Activated CD4-positive, alpha-beta memory T cell treated with anti-CD3 and anti-CD28 coated beads, Interleukin-2, amount 10 ng/mL, durations not matched to agents 7 days and 5 days (primary cell): ENCODE measurements around the gene JAKMIP1. TPM values are rescaled to one million over a fixed set of nuclear protein-coding genes. Genes with fewer than 3 reads are reported as not detected.

Experiments used
- CTCF ChIA-PET: fragments of 350-600 bp; sonication (Branson Sonifier 250); formaldehyde crosslinking; loops from one replicate; lab custom pipeline; 2021; ENCODE audit warnings: antibody characterized with exemption, inconsistent platforms; lab: Charles Lee
- POLR2A ChIA-PET: fragments of 350-600 bp; sonication (Branson Sonifier 250); formaldehyde crosslinking; loops from one replicate; lab custom pipeline; 2021; ENCODE audit warnings: antibody characterized with exemption; lab: Charles Lee
- DNase-seq: peaks from one replicate; pipeline ENCODE4 v3.0.0-alpha.2; 2020
- H3K27ac Mint-ChIP-seq: one replicate; pipeline ENCODE4 v1.8.0; 2021; ENCODE audit warnings: mild to moderate bottlenecking, mixed read lengths
- H3K27me3 Mint-ChIP-seq: one replicate; pipeline ENCODE4 v1.8.0; 2021; ENCODE audit warnings: mixed read lengths
- H3K36me3 Mint-ChIP-seq: one replicate; pipeline ENCODE4 v1.8.0; 2021; ENCODE audit warnings: low read depth, mixed read lengths
- H3K4me1 Mint-ChIP-seq: one replicate; pipeline ENCODE4 v1.8.0; 2021; ENCODE audit warnings: mixed read lengths
- H3K4me3 Mint-ChIP-seq: one replicate; pipeline ENCODE4 v1.8.0; 2021; ENCODE audit warnings: mild to moderate bottlenecking, mixed read lengths
- H3K9me3 Mint-ChIP-seq: one replicate; pipeline ENCODE4 v1.8.0; 2021; ENCODE audit warnings: mixed read lengths
- total RNA-seq, 2 experiments: library from RNA; stranded (reverse); gene quantifications; one replicate each; pipeline ENCODE4 v1.2.3, GENCODE V29; 2021

JAKMIP1 gene
- total RNA-seq, 2 experiments from 2014 or later = 43.8 to 44.4 TPM

DNA sequence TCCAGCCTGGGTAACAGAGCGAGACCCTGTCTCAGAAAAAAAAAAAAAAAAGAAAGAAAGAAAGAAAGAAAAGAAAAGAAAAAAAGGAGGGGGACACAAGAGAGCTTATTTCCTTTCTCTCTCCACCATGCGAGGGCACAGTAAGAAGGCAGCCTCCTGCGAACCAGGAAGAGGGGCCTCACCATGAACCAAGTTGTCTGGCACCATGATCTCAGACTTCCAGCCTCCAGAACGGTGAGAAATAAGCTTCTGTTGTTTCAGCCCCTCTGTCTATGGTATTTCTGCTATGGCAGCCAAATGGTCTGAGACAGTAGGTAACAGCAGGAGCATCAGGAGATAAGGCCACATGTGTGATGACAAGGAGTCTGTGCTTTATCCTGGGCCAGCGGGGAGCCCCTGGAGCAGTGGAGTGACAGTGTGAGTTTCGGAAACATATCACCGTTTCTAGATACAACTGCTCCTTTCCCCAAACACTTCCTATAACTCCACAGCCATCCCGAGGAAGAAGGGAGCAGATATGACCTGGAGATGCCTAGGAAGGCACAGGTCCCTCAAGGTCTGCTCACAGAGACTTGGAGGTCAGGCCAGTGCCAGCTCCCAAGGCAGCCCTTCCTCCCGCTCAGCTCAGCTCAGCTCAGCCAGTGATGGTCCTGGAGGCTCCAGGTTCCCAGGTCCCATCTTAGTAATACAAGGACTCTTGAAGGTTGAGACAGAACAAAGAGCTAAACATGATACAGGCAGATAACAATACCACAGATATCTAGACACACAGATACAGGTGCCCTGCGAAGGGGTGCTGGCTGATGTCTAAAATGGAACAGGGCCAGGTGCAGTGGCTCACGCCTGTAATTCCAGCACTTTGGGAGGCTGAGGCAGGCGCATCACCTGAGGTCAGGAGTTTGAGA lies 17.7 kb downstream of the JAKMIP1 start:
- CTCF ChIA-PET = interaction anchor here (1.6 to 6.3 kb wide), 5 partner anchors 10 to 48 kb away, joined by 4 to 62 read pairs (median 13); partner anchors contain the start of gene JAKMIP1
- DNase-seq = no peak
- peaks cover 23% of the 10 kb centered on the region for H3K9me3 Mint-ChIP-seq
- H3K4me1 Mint-ChIP-seq = peaks cover 97% of the 10 kb centered on the region
- peak overlapping the region; percentile 100 for H3K27ac Mint-ChIP-seq
- H3K36me3 Mint-ChIP-seq = peaks cover 88% of the 10 kb centered on the region
- H3K27me3 Mint-ChIP-seq = no peaks in the 10 kb centered on the region
- H3K4me3 Mint-ChIP-seq = no peak overlapping the region
- POLR2A ChIA-PET = interaction anchor here (1.0 to 21.3 kb wide), 7 partner anchors 9 to 727 kb away, joined by 3 to 568 read pairs (median 31); partner anchors contain the start of genes JAKMIP1, MRFAP1 and TBC1D14

DNA sequence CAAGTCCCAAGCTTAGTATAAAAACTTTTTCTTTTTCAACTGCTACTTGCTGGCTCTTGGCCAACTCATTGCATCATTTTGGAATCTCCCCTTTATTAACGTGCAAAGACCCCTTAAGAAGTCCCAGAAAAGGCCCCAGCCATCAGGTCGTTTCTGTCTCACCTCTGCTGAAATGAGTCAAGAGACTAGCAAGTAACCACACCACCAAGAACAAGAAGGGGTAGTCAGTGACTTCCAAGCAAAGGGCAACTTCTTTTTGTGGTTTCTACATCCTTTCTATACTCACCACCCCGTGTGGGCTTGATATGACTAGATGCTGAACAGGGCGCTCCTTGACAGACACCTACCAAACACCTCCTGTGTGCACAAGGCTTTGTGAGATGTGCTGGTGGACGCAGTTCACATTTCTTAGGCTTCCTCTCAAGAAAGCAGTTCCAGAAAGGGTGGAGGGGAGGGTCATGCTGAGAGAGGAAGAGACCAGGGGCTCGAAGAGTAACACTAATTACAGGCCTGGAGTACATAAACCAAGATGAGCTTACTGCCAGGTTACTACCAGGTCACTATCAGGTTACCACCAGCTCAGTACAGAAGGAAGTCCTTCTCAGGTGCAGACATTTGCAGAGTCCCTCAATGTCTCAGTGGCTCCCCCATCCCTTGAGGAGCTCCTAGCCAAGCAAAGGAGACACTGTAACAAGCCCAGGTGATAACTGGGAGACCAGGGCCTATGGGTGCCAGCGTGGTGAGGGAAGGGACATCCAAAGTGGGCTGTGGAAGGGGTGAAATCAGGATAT lies 19.3 kb downstream of the JAKMIP1 start:
- ChIA-PET POLR2A (interaction anchor here (0.9 to 21.3 kb wide), 19 partner anchors 8 to 728 kb away, joined by 3 to 568 read pairs (median 4); partner anchors contain the start of genes JAKMIP1, MRFAP1, TBC1D14 and WFS1), CTCF (interaction anchor here (1.1 to 6.3 kb wide), 11 partner anchors 9 to 103 kb away, joined by 3 to 62 read pairs (median 4); partner anchors contain the start of gene JAKMIP1)
- Mint-ChIP-seq H3K27ac (peak overlapping the region; percentile 100), H3K4me1 (peaks cover 98% of the 10 kb centered on the region), H3K36me3 (peaks cover 88% of the 10 kb centered on the region), H3K4me3 (peak overlapping the region; percentile 74), H3K27me3 (no peaks in the 10 kb centered on the region), H3K9me3 (peaks cover 25% of the 10 kb centered on the region)
- DNase-seq = peak; percentile 84

GRCh38 chr4:6179362-6179761 lies 21.0 kb downstream of the JAKMIP1 start:
- Mint-ChIP-seq H3K27me3 (no peaks in the 10 kb centered on the region), H3K4me1 (peaks cover 99% of the 10 kb centered on the region), H3K9me3 (peaks cover 31% of the 10 kb centered on the region), H3K27ac (peak overlapping the region; percentile 100), H3K36me3 (peaks cover 93% of the 10 kb centered on the region), H3K4me3 (peak overlapping the region; percentile 74)
- ChIA-PET CTCF (interaction anchor here (1.0 to 6.3 kb wide), 6 partner anchors 18 to 148 kb away, joined by 3 to 62 read pairs (median 4); partner anchors contain the start of gene JAKMIP1), POLR2A (interaction anchor here (0.9 to 21.3 kb wide), 9 partner anchors 12 to 152 kb away, joined by 3 to 568 read pairs (median 10); partner anchors contain the start of gene JAKMIP1)
- peak; percentile 84 for DNase-seq

DNA sequence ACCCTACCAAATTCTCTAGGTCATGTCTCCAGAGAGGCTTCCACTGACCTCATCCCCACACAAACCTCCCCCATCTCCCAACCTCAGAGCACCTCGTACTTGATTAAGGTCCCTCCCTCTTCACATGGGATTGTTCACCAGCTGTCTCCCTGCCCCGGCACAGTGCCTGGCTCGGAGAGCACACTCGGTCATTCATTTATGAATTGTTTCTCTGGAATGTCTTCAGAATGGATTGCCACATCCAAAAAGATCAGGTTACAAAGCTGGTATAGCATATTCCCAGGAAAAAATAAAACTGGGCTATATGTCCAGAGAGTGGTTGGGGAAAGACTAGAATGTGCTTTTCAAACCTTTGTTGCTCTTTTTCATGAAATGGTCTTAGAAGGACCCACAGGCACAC lies 21.6 kb downstream of the JAKMIP1 start:
- POLR2A ChIA-PET = interaction anchor here (3.9 to 21.3 kb wide), 3 partner anchors 21 to 44 kb away, joined by 31 to 568 read pairs (median 308); partner anchors contain the start of gene JAKMIP1
- CTCF ChIA-PET = interaction anchor here (1.1 to 1.4 kb wide), 3 partner anchors 18 to 149 kb away, joined by 3 to 4 read pairs (median 3); no protein-coding TSS in a partner anchor
- Mint-ChIP-seq H3K36me3 (peaks cover 93% of the 10 kb centered on the region), H3K4me1 (peaks cover 99% of the 10 kb centered on the region), H3K4me3 (peak overlapping the region; percentile 74), H3K27ac (peak overlapping the region; percentile 100), H3K9me3 (peaks cover 31% of the 10 kb centered on the region), H3K27me3 (no peaks in the 10 kb centered on the region)
- no peak for DNase-seq

DNA sequence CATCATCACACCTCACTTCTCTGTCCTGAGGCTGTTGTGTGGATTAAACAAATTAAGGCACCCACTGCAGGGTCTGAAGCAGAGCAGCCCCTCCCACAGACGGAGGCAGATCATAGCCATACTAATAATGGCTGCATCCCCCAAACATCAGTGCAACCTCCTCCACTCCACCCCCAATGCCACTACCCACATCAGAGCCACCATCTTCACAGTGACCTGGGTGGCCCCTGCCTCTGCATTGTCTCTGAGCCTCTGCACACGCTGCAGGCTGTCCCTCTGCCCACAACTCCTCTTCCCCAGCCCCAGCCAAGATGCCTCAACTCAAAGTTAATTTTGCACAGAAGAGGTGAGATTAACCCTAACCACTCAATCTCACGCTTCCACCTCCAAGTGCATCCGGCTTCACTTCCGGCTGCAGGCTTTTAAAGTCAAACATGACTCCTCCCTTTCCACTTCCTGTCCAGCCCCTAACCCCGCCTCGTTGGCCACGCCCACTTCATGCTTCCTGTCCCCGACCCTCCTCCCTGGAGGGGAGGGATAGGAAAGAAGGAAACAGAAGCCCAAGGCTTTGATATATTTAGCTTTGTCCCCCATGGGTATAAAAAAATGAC lies 22.7 kb downstream of the JAKMIP1 start:
- peaks cover 97% of the 10 kb centered on the region for H3K36me3 Mint-ChIP-seq
- H3K27me3 Mint-ChIP-seq = no peaks in the 10 kb centered on the region
- peaks cover 33% of the 10 kb centered on the region for H3K9me3 Mint-ChIP-seq
- peak overlapping the region; percentile 100 for H3K27ac Mint-ChIP-seq
- peak; percentile 92 for DNase-seq
- H3K4me3 Mint-ChIP-seq = peak overlapping the region; percentile 74
- ChIA-PET CTCF (interaction anchor here (0.9 to 1.4 kb wide), 5 partner anchors 19 to 150 kb away, joined by 3 to 4 read pairs (median 3); no protein-coding TSS in a partner anchor), POLR2A (interaction anchor here (0.7 to 21.3 kb wide), 8 partner anchors 10 to 519 kb away, joined by 3 to 568 read pairs (median 4); partner anchors contain the start of gene JAKMIP1)
- peaks cover 99% of the 10 kb centered on the region for H3K4me1 Mint-ChIP-seq

DNA sequence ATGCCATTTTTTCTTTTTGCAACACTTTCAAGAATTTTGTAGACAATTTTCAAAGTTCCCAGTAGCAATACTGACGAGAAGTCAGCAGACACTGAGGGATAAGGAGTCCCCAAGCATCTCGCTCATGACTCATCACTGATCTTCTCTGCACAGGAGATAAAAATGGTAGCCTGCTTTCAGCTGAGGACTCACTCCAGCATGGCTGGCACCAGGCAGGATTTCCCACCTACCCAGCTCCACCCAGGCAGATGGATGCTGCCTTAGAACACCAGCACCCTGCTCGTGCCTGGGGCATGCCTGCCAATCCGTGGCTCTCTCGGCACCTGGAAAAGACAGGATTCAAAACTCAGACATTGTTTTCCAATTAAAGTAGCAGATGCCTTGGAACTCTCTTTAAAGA lies 24.9 kb downstream of the JAKMIP1 start:
- ChIA-PET POLR2A (interaction anchor here (4.3 to 21.3 kb wide), 3 partner anchors 7 to 24 kb away, joined by 86 to 568 read pairs (median 308); partner anchors contain the start of gene JAKMIP1), CTCF (no interaction called here)
- no peak for DNase-seq
- H3K27ac Mint-ChIP-seq = peak overlapping the region; percentile 54
- H3K4me3 Mint-ChIP-seq = no peak overlapping the region
- H3K4me1 Mint-ChIP-seq = peaks cover 98% of the 10 kb centered on the region
- H3K36me3 Mint-ChIP-seq = peaks cover 100% of the 10 kb centered on the region
- peaks cover 48% of the 10 kb centered on the region for H3K9me3 Mint-ChIP-seq
- no peaks in the 10 kb centered on the region for H3K27me3 Mint-ChIP-seq

DNA sequence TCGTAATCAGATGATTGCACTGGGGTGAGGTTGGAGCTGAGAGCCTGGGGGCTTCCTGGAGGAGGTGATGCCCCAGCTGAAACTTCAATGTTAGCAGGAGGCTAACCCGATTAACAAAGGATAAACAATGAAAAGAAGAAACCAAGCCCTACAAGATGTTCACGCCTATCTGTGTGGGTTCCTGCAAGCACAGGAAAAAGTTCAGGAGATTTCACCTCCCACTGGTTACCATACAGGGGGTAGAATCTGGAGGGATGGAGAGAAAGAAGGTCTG lies 27.5 kb downstream of the JAKMIP1 start:
- peak overlapping the region; percentile 70 for H3K4me3 Mint-ChIP-seq
- peaks cover 91% of the 10 kb centered on the region for H3K4me1 Mint-ChIP-seq
- DNase-seq = no peak
- H3K27ac Mint-ChIP-seq = peak overlapping the region; percentile 97
- H3K9me3 Mint-ChIP-seq = peaks cover 38% of the 10 kb centered on the region
- ChIA-PET POLR2A (interaction anchor here (1.0 to 21.3 kb wide), 5 partner anchors 10 to 51 kb away, joined by 3 to 568 read pairs (median 86); partner anchors contain the start of gene JAKMIP1), CTCF (interaction anchor here (1.2 to 2.2 kb wide), 6 partner anchors 10 to 78 kb away, joined by 4 to 12 read pairs (median 6); partner anchors contain the start of gene JAKMIP1)
- no peaks in the 10 kb centered on the region for H3K27me3 Mint-ChIP-seq
- H3K36me3 Mint-ChIP-seq = peaks cover 98% of the 10 kb centered on the region

- peaks cover 98% of the 10 kb centered on the region for H3K36me3 Mint-ChIP-seq
- peak overlapping the region; percentile 70 for H3K4me3 Mint-ChIP-seq
- peaks cover 91% of the 10 kb centered on the region for H3K4me1 Mint-ChIP-seq
- H3K27ac Mint-ChIP-seq = peak overlapping the region; percentile 97
- CTCF ChIA-PET = interaction anchor here (0.8 to 2.2 kb wide), 9 partner anchors 8 to 160 kb away, joined by 3 to 12 read pairs (median 5); partner anchors contain the start of gene JAKMIP1
- H3K9me3 Mint-ChIP-seq = peaks cover 33% of the 10 kb centered on the region
- peak; percentile 81 for DNase-seq
- H3K27me3 Mint-ChIP-seq = no peaks in the 10 kb centered on the region
- POLR2A ChIA-PET = interaction anchor here (1.0 to 21.3 kb wide), 7 partner anchors 11 to 58 kb away, joined by 3 to 568 read pairs (median 4); partner anchors contain the start of gene JAKMIP1
Observed at GRCh38 chr4:6172093-6172926, 28.0 kb downstream of the JAKMIP1 start.

DNA sequence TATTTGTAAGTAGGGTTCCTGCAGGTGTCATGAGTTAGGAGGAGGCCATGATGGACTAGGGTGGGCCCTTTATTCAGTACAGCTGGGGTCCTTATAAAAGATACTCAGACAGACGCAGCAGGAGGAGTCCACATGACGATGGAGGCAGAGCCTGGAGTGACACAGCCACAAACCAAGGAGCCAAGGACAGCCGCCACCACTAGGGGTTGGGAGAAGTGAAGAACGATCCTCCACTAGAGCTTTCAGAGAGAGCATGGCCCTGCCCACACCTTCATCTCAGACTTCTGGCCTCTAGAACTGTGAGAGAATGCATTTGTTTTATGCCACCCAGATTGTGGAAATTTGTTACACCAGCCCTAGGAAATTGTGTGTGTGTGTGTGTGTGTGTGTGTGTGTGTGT lies 31.1 kb downstream of the JAKMIP1 start:
- no peak for DNase-seq
- CTCF ChIA-PET = interaction anchor here (0.9 to 1.9 kb wide), 2 partner anchors 11 to 30 kb away, joined by 3 to 5 read pairs; no protein-coding TSS in a partner anchor
- H3K4me1 Mint-ChIP-seq = peaks cover 80% of the 10 kb centered on the region
- H3K4me3 Mint-ChIP-seq = no peak overlapping the region
- peaks cover 26% of the 10 kb centered on the region for H3K9me3 Mint-ChIP-seq
- no peaks in the 10 kb centered on the region for H3K27me3 Mint-ChIP-seq
- POLR2A ChIA-PET = interaction anchor here (1.2 to 1.7 kb wide), 3 partner anchors 11 to 30 kb away, joined by 4 to 7 read pairs (median 5); no protein-coding TSS in a partner anchor
- peak overlapping the region; percentile 28 for H3K27ac Mint-ChIP-seq
- peaks cover 94% of the 10 kb centered on the region for H3K36me3 Mint-ChIP-seq

DNA sequence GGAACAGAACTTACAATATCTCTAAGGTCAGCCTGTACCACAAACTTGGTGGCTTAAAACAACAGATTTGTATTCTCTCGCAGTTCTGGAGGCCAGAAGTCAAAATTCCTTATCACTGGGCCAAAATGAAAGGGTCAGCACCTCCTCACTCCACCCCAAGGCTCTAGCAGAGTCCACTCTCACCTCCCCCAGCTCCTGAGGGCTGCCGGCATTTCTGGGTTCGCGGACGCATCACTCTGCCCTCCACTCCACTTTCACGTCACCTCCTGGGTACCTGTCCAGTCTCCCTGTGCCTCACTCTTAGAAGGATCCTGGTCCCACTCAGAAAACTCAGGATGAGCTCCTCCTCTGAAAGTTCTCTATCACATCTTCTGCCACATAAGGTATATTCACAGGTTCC lies 34.6 kb downstream of the JAKMIP1 start:
- Mint-ChIP-seq H3K4me1 (peaks cover 55% of the 10 kb centered on the region), H3K27me3 (no peaks in the 10 kb centered on the region), H3K27ac (no peak overlapping the region), H3K4me3 (no peak overlapping the region), H3K9me3 (peaks cover 11% of the 10 kb centered on the region), H3K36me3 (peaks cover 87% of the 10 kb centered on the region)
- DNase-seq = no peak
- POLR2A ChIA-PET = interaction anchor here (1.1 to 3.6 kb wide), 4 partner anchors 8 to 18 kb away, joined by 3 to 12 read pairs (median 10); no protein-coding TSS in a partner anchor
- CTCF ChIA-PET = interaction anchor here (0.8 kb wide), 1 partner anchor 9 kb away, joined by 3 read pairs; no protein-coding TSS in a partner anchor
